Mesendoderm (in vitro differentiated cells): ENCODE data around the gene FOXO6.

Experiments
- DNase-seq: peaks from one replicate; pipeline ENCODE4 v3.0.0; 2013
- H2AK5ac ChIP-seq: 2 replicates; pipeline ENCODE4 v1.6.1; 2013; ENCODE audit warnings: low read length, inconsistent platforms
- H2BK120ac ChIP-seq: 2 replicates; pipeline ENCODE4 v1.6.1; 2013; ENCODE audit warnings: low read depth, mild to moderate bottlenecking, low read length, moderate library complexity, mixed read lengths
- H2BK15ac ChIP-seq: replicated peaks from 2 replicates; pipeline ENCODE4 v1.6.1; 2013; ENCODE audit warnings: low read depth, mild to moderate bottlenecking, moderate library complexity
- H2BK5ac ChIP-seq: 2 replicates; pipeline ENCODE4 v1.6.1; 2013; ENCODE audit warnings: low read length, inconsistent platforms
- H3K18ac ChIP-seq: 2 replicates; pipeline ENCODE4 v1.6.1; 2013; ENCODE audit warnings: mild to moderate bottlenecking, low read length, mixed read lengths
- H3K23ac ChIP-seq: one replicate; pipeline ENCODE4 v1.6.1; 2013; ENCODE audit warnings: low read length
- H3K27ac ChIP-seq: 2 replicates; pipeline ENCODE4 v1.5.1; 2013; ENCODE audit warnings: low read depth, mild to moderate bottlenecking, inconsistent platforms, low read length, moderate library complexity
- H3K27me3 ChIP-seq: 2 replicates; pipeline ENCODE4 v1.6.1; 2013; ENCODE audit warnings: low read length, control low read depth, mild to moderate bottlenecking, inconsistent platforms; ENCODE audit not compliant: insufficient read depth, poor library complexity
- H3K36me3 ChIP-seq: 2 replicates; pipeline ENCODE4 v1.6.1; 2013; ENCODE audit warnings: low read length, inconsistent platforms; ENCODE audit not compliant: control insufficient read depth, insufficient read depth
- H3K4ac ChIP-seq: one replicate; pipeline ENCODE4 v1.6.1; 2013; ENCODE audit warnings: low read depth, mild to moderate bottlenecking, low read length, moderate library complexity
- H3K4me1 ChIP-seq: 2 replicates; pipeline ENCODE4 v1.6.1; 2013; ENCODE audit warnings: low read depth, low read length, inconsistent platforms; ENCODE audit not compliant: control insufficient read depth
- H3K4me2 ChIP-seq: 2 replicates; pipeline ENCODE4 v1.6.1; 2013; ENCODE audit warnings: low read length
- H3K4me3 ChIP-seq: 2 replicates; pipeline ENCODE4 v1.5.1; 2013; ENCODE audit warnings: mild to moderate bottlenecking, low read length
- H3K56ac ChIP-seq: one replicate; pipeline ENCODE4 v1.6.1; 2013; ENCODE audit warnings: low read length
- H3K79me1 ChIP-seq: 2 replicates; pipeline ENCODE4 v1.6.1; 2013; ENCODE audit warnings: low read length, inconsistent platforms
- H3K79me2 ChIP-seq: 2 replicates; pipeline ENCODE4 v1.6.1; 2013; ENCODE audit warnings: mild to moderate bottlenecking, low read length; ENCODE audit not compliant: control insufficient read depth, insufficient read depth
- H3K9ac ChIP-seq: 2 replicates; pipeline ENCODE4 v1.6.1; 2013; ENCODE audit warnings: low read length, inconsistent platforms
- H4K5ac ChIP-seq: one replicate; pipeline ENCODE4 v1.6.1; 2013; ENCODE audit warnings: low read length
- H4K8ac ChIP-seq: one replicate; pipeline ENCODE4 v1.6.1; 2013; ENCODE audit warnings: low read depth, mild to moderate bottlenecking, control low read depth, low read length, moderate library complexity
- WGBS: extraction: QIAGEN DNeasy Blood & Tissue Kit; methylation state at CpG from one replicate; pipeline ENCODE4 v1.1.7; 2013; ENCODE audit warnings: low lambda C conversion rate, missing lambda C conversion rate; ENCODE audit not compliant: insufficient coverage; ENCODE audit errors: extremely low coverage; 5-methylcytosine and 5-hydroxymethylcytosine counted together

FOXO6 gene

GRCh38 chr1:41394959-41395956, 34.0 kb downstream of the FOXO6 start:
- Histone ChIP-seq H3K27ac (no peak overlapping the region), H4K5ac (no peak overlapping the region), H2BK15ac (no peak overlapping the region), H3K18ac (no peak overlapping the region), H3K4me1 (peaks cover 8% of the 10 kb centered on the region), H3K4me2 (no peak overlapping the region), H3K9ac (no peak overlapping the region), H4K8ac (no peak overlapping the region), H2BK120ac (no peak overlapping the region), H3K4ac (no peak overlapping the region), H3K79me1 (no peaks in the 10 kb centered on the region), H3K56ac (peak overlapping the region; percentile 6), H3K36me3 (no peaks in the 10 kb centered on the region), H3K23ac (no peak overlapping the region), H3K27me3 (no peaks in the 10 kb centered on the region), H2BK5ac (no peak overlapping the region), H3K4me3 (no peak overlapping the region), H3K79me2 (no peaks in the 10 kb centered on the region), H2AK5ac (no peak overlapping the region)
- peak; percentile 85 for DNase-seq
- WGBS = 100% methylated on average over 1 of the region's 14 CpGs

DNA sequence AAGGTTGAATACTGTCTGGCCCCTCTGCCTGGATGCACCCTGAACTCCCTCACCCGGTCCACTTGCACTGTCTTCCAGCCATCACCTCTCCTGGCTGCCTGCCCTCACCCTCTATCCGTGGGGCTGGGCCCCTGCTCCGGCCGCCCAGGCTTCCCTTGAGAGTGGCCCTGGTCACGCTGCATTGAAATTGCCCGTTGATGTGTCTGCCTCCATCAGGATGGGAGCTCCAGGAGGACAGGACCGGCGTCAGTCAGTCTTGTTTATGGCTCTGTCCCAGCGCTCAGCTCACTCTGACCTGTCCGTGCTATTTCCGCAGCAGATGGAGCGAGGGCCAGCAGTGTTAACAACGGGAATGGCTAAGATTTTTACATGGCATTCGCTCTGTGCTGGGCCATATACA, 34.9 kb downstream of the FOXO6 start:
- Histone ChIP-seq H3K18ac (no peak overlapping the region), H3K4ac (no peak overlapping the region), H2BK120ac (no peak overlapping the region), H3K4me2 (no peak overlapping the region), H3K4me3 (no peak overlapping the region), H3K9ac (no peak overlapping the region), H3K36me3 (no peaks in the 10 kb centered on the region), H3K27me3 (no peaks in the 10 kb centered on the region), H3K23ac (no peak overlapping the region), H3K79me1 (no peaks in the 10 kb centered on the region), H2BK5ac (no peak overlapping the region), H4K5ac (no peak overlapping the region), H4K8ac (no peak overlapping the region), H3K56ac (no peak overlapping the region), H2AK5ac (no peak overlapping the region), H3K4me1 (peaks cover 8% of the 10 kb centered on the region), H2BK15ac (no peak overlapping the region), H3K79me2 (no peaks in the 10 kb centered on the region), H3K27ac (no peak overlapping the region)
- no peak for DNase-seq
- WGBS = no CpG with 5 or more reads among the region's 14 CpGs

GRCh38 chr1:41397020-41397419, 35.8 kb downstream of the FOXO6 start:
- Histone ChIP-seq H3K56ac (no peak overlapping the region), H3K79me2 (no peaks in the 10 kb centered on the region), H2AK5ac (no peak overlapping the region), H2BK5ac (no peak overlapping the region), H4K5ac (no peak overlapping the region), H3K36me3 (no peaks in the 10 kb centered on the region), H2BK120ac (no peak overlapping the region), H2BK15ac (no peak overlapping the region), H3K9ac (no peak overlapping the region), H3K4ac (no peak overlapping the region), H3K18ac (no peak overlapping the region), H3K4me1 (peaks cover 8% of the 10 kb centered on the region), H3K23ac (no peak overlapping the region), H3K4me2 (no peak overlapping the region), H3K27ac (no peak overlapping the region), H3K4me3 (no peak overlapping the region), H3K79me1 (no peaks in the 10 kb centered on the region), H4K8ac (no peak overlapping the region), H3K27me3 (no peaks in the 10 kb centered on the region)
- DNase-seq = no peak
- no CpG with 5 or more reads among the region's 5 CpGs for WGBS

DNA sequence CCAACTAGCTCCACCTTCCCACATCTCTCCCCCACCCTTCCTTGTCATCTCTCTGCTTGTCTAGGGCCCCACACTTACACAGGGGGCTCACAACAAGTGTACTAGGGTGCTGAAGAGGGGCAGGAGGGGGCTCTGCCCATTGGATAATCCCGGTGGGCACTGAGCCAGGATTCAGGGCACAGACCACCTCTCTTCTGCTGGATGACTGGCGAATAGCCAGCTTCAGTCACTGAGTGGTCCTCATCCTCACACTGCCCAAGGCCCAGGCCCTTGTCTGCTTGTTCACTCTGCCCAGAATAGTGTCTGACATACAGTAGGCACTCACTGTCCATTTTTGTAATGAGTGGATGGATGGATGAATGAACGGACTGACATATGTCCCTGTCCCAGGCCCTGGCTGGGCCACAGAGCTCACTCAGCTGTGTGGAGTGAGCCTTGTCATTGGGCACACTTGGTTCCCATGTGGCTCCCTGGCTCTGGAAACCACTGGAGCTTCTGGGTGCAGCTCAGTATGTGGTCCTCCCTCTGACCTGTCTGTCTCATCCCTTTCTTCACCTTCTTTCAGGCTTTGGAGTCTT, 36.6 kb downstream of the FOXO6 start:
- Histone ChIP-seq H3K23ac (no peak overlapping the region), H3K9ac (no peak overlapping the region), H3K36me3 (no peaks in the 10 kb centered on the region), H3K4me3 (no peak overlapping the region), H3K18ac (no peak overlapping the region), H2BK15ac (no peak overlapping the region), H3K4ac (no peak overlapping the region), H4K8ac (no peak overlapping the region), H3K79me2 (no peaks in the 10 kb centered on the region), H3K79me1 (no peaks in the 10 kb centered on the region), H3K4me2 (no peak overlapping the region), H2AK5ac (no peak overlapping the region), H3K4me1 (peaks cover 8% of the 10 kb centered on the region), H3K27me3 (no peaks in the 10 kb centered on the region), H2BK120ac (no peak overlapping the region), H3K56ac (no peak overlapping the region), H2BK5ac (no peak overlapping the region), H4K5ac (no peak overlapping the region), H3K27ac (no peak overlapping the region)
- WGBS = no CpG with 5 or more reads among the region's 3 CpGs
- no peak for DNase-seq

DNA sequence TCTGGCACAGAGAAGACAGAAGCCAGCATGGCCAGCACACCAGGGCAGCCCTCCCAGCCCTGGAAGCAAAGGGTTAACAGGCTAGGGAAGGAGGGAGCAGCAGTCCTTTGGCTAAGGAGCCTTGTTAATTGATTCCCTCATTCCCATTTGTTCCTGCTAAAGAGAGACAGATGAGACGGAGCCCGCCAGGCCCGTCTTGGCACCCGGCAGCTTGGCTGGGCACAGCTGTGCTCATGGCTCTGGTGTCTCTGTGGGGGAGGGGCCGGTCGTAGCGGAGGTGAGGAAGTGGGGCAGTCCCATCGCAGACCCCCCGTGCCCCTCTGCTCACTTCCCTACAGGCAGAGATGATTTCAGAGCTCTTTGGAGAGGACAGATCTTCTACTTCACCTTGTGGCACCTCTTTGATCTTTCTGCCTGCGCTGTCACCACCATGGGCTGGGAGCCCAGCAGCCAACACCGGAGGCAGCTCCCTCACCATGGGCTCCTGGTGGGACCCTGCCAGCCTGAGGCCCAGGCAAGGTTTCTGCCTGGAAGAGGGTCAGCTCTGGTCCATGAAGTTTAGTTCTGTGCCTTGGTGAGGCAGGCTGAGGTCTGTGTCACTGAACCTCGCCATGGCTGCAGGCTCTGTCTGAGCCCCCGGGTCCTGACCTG, 38.0 kb downstream of the FOXO6 start:
- Histone ChIP-seq H3K36me3 (no peaks in the 10 kb centered on the region), H3K79me2 (no peaks in the 10 kb centered on the region), H4K8ac (no peak overlapping the region), H2BK120ac (no peak overlapping the region), H4K5ac (no peak overlapping the region), H3K4me2 (no peak overlapping the region), H3K4me3 (no peak overlapping the region), H3K23ac (no peak overlapping the region), H3K4ac (no peak overlapping the region), H3K56ac (no peak overlapping the region), H3K27ac (no peak overlapping the region), H2BK5ac (no peak overlapping the region), H3K4me1 (peaks cover 8% of the 10 kb centered on the region), H3K27me3 (no peaks in the 10 kb centered on the region), H2BK15ac (no peak overlapping the region), H3K79me1 (no peaks in the 10 kb centered on the region), H3K9ac (peak overlapping the region; percentile 29), H2AK5ac (no peak overlapping the region), H3K18ac (no peak overlapping the region)
- DNase-seq = peak; percentile 60
- no CpG with 5 or more reads among the region's 13 CpGs for WGBS
